GM12878 (cell line): ENCODE data around the gene MYRF. TPM values are rescaled to one million over a fixed set of nuclear protein-coding genes. Genes with fewer than 3 reads are reported as not detected.

Source experiments
- ATAC-seq: fragments of 200-7000 bp; cut with Tn5 transposase; 3 replicates; pipeline ENCODE4 v1.9.1; 2020; ENCODE audit warnings: mild to moderate bottlenecking, moderate library complexity
- BruUV-seq: library from RNA; stranded (reverse); fragments of 400-500 nt; replicated peaks from 2 replicates; lab custom pipeline; 2021; lab: Mats Ljungman, UMichigan
- CTCF ChIA-PET: fragments of 300-600 bp; sonication (Branson Sonifier 250); formaldehyde crosslinking; extraction: SDS; loops from one replicate; lab custom pipeline; 2021; ENCODE audit warnings: inconsistent platforms; lab: Yijun Ruan, JAX
- POLR2A ChIA-PET: fragments of 350-600 bp; formaldehyde crosslinking; extraction: SDS; loops from one replicate; lab custom pipeline; 2021; ENCODE audit warnings: inconsistent platforms; lab: Charles Lee
- RAD21 ChIA-PET: fragments of 300-600 bp; sonication (Branson Sonifier 250); formaldehyde crosslinking; loops from one replicate; lab custom pipeline; 2023; ENCODE audit warnings: antibody characterized with exemption; ENCODE audit not compliant: unreplicated experiment; lab: Charles Lee
- SMC1A ChIA-PET: fragments of 300-600 bp; sonication (Branson Sonifier 250); formaldehyde crosslinking; loops from one replicate; lab custom pipeline; 2023; ENCODE audit not compliant: unreplicated experiment, uncharacterized antibody; lab: Charles Lee
- DNase-seq: peaks from one replicate; pipeline ENCODE4 v3.0.0-alpha.2; 2011; ENCODE audit warnings: low read depth, low spot score
- FAIRE-seq: peaks from 3 replicates; lab custom pipeline; 2011; peaks lifted over from hg19 to GRCh38; lab: Jason Lieb, UNC
- H2AFZ ChIP-seq: 2 replicates; pipeline ENCODE4 v1.6.0; 2011; ENCODE audit warnings: low read depth, low read length, control low read depth; ENCODE audit not compliant: control insufficient read depth
- H3K27ac ChIP-seq: 2 replicates; pipeline ENCODE4 v1.5.1; 2011; ENCODE audit warnings: control low read depth; ENCODE audit not compliant: control insufficient read depth, insufficient read depth
- H3K27me3 ChIP-seq, 2 experiments: replicated peaks in 1 of 2; 2 replicates each; pipeline versions ENCODE4 v1.6.0 to v1.6.1; 2011; ENCODE audit warnings: low read length in 1 of 2; ENCODE audit not compliant: control insufficient read depth in 2 of 2, insufficient read depth in 2 of 2
- H3K36me3 ChIP-seq, 2 experiments: 2 replicates each; pipeline ENCODE4 v1.5.1; 2011; ENCODE audit warnings: low read length in 1 of 2; ENCODE audit not compliant: control insufficient read depth in 2 of 2, insufficient read depth in 2 of 2
- H3K4me1 ChIP-seq: 2 replicates; pipeline ENCODE4 v1.6.1; 2011; ENCODE audit warnings: mild to moderate bottlenecking, low read length, moderate library complexity, mixed read lengths; ENCODE audit not compliant: control insufficient read depth, insufficient read depth
- H3K4me2 ChIP-seq: 2 replicates; pipeline ENCODE4 v1.6.0; 2011; ENCODE audit warnings: control low read depth; ENCODE audit not compliant: control insufficient read depth, insufficient read depth
- H3K4me3 ChIP-seq: fragments of 200-600 bp; sonication (generic); 2 replicates; pipeline ENCODE4 v1.5.1; 2016
- H3K79me2 ChIP-seq: 2 replicates; pipeline ENCODE4 v1.6.0; 2011; ENCODE audit warnings: low read length; ENCODE audit not compliant: control insufficient read depth, insufficient read depth
- H3K9ac ChIP-seq: 2 replicates; pipeline ENCODE4 v1.8.0; 2011; ENCODE audit warnings: low read length, control low read depth, mixed read lengths; ENCODE audit not compliant: control insufficient read depth, insufficient read depth
- H3K9me3 ChIP-seq: replicated peaks from 3 replicates; pipeline ENCODE4 v1.5.1; 2011; ENCODE audit warnings: mild to moderate bottlenecking, low read length; ENCODE audit not compliant: control insufficient read depth, insufficient read depth
- H4K20me1 ChIP-seq: 2 replicates; pipeline ENCODE4 v1.6.0; 2011; ENCODE audit not compliant: control insufficient read depth, insufficient read depth
- BCL11A ChIP-seq: IDR thresholded peaks from 2 replicates; pipeline ENCODE4 v1.6.1; 2011; ENCODE audit warnings: low read depth, low read length
- ESRRA ChIP-seq: IDR thresholded peaks from 2 replicates; pipeline ENCODE4 v1.6.1; 2012; ENCODE audit warnings: mild to moderate bottlenecking, low read length, improper control_type of control experiment
- ETV6 ChIP-seq, 2 experiments: fragments of 450-650 bp in 1 of 2; IDR thresholded peaks in 1 of 2; conservative IDR thresholded peaks in 1 of 2; 2 replicates each; pipeline ENCODE4 v1.6.1; 2014; ENCODE audit warnings: antibody characterized with exemption in 1 of 2, borderline replicate concordance in 1 of 2, low read depth in 1 of 2, mild to moderate bottlenecking in 1 of 2, moderate library complexity in 1 of 2
- NBN ChIP-seq: fragments of 450-650 bp; IDR thresholded peaks from 2 replicates; pipeline ENCODE4 v1.6.1; 2016
- NR2C2 ChIP-seq: IDR thresholded peaks from 2 replicates; pipeline ENCODE4 v1.6.1; 2011; ENCODE audit warnings: borderline replicate concordance, low read depth; ENCODE audit not compliant: control insufficient read depth, insufficient read length
- NRF1 ChIP-seq: conservative IDR thresholded peaks from 2 replicates; pipeline ENCODE4 v1.6.1; 2011; ENCODE audit warnings: mild to moderate bottlenecking, low read depth, low read length, improper control_type of control experiment
- POU2F2 ChIP-seq: IDR thresholded peaks from 3 replicates; pipeline ENCODE4 v1.6.1; 2011; ENCODE audit warnings: low read depth, mild to moderate bottlenecking, low read length, borderline replicate concordance
- YY1 ChIP-seq: IDR thresholded peaks from 2 replicates; pipeline ENCODE4 v1.6.1; 2011; ENCODE audit warnings: low read depth, mild to moderate bottlenecking, low read length
- ZZZ3 ChIP-seq: IDR thresholded peaks from 2 replicates; pipeline ENCODE4 v1.6.1; 2011; ENCODE audit warnings: low read depth; ENCODE audit not compliant: control insufficient read depth, insufficient read length
- WGBS: methylation state at CpG from one replicate; pipeline ENCODE4 v1.1.6; 2016; ENCODE audit warnings: low lambda C conversion rate; ENCODE audit not compliant: insufficient replicate concordance, insufficient coverage; ENCODE audit errors: missing lambda C conversion rate; 5-methylcytosine and 5-hydroxymethylcytosine counted together
- in situ Hi-C: fragments of 300-500 bp; cut with MboI; formaldehyde crosslinking; loops from 9 replicates; pipeline ENCODE4 v1.14.3; 2018; ENCODE audit warnings: mixed read lengths
- intact Hi-C: fragments of 100-400 bp; cut with micrococcal nuclease; formaldehyde crosslinking; loops from one replicate; pipeline ENCODE4 v1.14.2; 2022; ENCODE audit not compliant: unreplicated experiment
- polyA plus RNA-seq, 11 experiments: library from polyadenylated mRNA; depleted of rRNA in 4 of 11; unstranded in 6 of 11; stranded (reverse) in 5 of 11; fragments of >200 nt; fragmentation: Nextera tagmentation in 4 of 11; fragmentation: Illumina TruSeq in 1 of 11; extraction: Ambion mirVana in 4 of 11; extraction: Trizol in 1 of 11; gene quantifications; 1 replicate in 1 of 11; 2 replicates in 10 of 11; pipeline versions ENCODE4 v1.2.1 to v1.2.3, GENCODE V29; 2011 to 2016; ENCODE audit warnings: inconsistent platforms in 2 of 11, missing spikeins in 2 of 11, low read depth in 1 of 11
- total RNA-seq, 4 experiments: library from RNA; depleted of rRNA in 3 of 4; stranded (reverse); fragments of >200 nt in 3 of 4; fragmentation: Illumina TruSeq in 1 of 4; extraction: Trizol in 1 of 4; gene quantifications; 2 replicates each; pipeline versions ENCODE4 v1.2.1 to v1.2.3, GENCODE V29; 2013 to 2021
- TF ChIP-seq, protein P1 (sequence below): fragments of 450-650 bp; IDR thresholded peaks from 2 replicates; pipeline ENCODE4 v1.6.1; 2016; ENCODE audit warnings: mild to moderate bottlenecking, moderate library complexity, borderline replicate concordance
- TF ChIP-seq, protein P2 (sequence below): fragments of 450-650 bp; formaldehyde crosslinking; IDR thresholded peaks from 2 replicates; pipeline ENCODE4 v1.4.0; 2020; ENCODE audit warnings: mild to moderate bottlenecking, moderate library complexity
- TF ChIP-seq, protein P3 (sequence below): fragments of 450-650 bp; IDR thresholded peaks from 2 replicates; pipeline ENCODE4 v1.6.1; 2018; ENCODE audit warnings: mild to moderate bottlenecking, low read depth, moderate library complexity; ENCODE audit not compliant: partially characterized antibody

MYRF gene
- total and polyA plus RNA-seq, 10 of the 15 experiments (the other 5 are each of a cell fraction or from before 2014, with no cell fraction given) = 0.27 to 15.6 (median 0.89) TPM

DNA sequence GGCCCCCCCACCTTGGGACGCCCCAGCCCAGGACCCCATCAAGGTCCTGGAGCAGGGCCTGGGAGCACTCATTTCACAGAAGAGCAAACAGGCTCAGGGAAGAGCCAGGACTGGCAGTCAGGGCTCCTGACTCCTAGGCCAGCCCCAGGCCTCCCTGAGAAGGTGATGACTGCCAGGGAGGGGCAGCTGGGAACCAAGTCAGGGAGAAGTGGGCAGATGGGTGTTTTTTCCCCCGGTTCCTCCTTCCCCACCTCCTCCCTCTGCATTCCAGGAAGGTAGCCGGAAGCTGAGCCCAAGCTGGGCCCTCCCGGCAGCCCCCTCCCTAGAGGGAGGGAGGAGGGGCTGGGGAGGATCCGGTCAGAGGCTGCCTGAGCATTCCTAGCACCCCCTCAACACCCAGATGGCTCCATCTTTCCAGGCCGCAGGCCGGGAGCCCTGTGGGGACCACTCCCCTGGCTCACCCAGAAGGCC, 19.6 kb downstream of the MYRF start (continued):
- TF ChIP-seq POU2F2 = no peak
- TF ChIP-seq, protein P1, sequence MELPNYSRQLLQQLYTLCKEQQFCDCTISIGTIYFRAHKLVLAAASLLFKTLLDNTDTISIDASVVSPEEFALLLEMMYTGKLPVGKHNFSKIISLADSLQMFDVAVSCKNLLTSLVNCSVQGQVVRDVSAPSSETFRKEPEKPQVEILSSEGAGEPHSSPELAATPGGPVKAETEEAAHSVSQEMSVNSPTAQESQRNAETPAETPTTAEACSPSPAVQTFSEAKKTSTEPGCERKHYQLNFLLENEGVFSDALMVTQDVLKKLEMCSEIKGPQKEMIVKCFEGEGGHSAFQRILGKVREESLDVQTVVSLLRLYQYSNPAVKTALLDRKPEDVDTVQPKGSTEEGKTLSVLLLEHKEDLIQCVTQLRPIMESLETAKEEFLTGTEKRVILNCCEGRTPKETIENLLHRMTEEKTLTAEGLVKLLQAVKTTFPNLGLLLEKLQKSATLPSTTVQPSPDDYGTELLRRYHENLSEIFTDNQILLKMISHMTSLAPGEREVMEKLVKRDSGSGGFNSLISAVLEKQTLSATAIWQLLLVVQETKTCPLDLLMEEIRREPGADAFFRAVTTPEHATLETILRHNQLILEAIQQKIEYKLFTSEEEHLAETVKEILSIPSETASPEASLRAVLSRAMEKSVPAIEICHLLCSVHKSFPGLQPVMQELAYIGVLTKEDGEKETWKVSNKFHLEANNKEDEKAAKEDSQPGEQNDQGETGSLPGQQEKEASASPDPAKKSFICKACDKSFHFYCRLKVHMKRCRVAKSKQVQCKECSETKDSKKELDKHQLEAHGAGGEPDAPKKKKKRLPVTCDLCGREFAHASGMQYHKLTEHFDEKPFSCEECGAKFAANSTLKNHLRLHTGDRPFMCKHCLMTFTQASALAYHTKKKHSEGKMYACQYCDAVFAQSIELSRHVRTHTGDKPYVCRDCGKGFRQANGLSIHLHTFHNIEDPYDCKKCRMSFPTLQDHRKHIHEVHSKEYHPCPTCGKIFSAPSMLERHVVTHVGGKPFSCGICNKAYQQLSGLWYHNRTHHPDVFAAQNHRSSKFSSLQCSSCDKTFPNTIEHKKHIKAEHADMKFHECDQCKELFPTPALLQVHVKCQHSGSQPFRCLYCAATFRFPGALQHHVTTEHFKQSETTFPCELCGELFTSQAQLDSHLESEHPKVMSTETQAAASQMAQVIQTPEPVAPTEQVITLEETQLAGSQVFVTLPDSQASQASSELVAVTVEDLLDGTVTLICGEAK = no peak
- no peak for TF ChIP-seq ETV6 (conservative IDR thresholded peaks at IDR 0.05 in 1 of 2, IDR thresholded peaks at IDR 0.05 in 1 of 2; ENCODE audit: borderline replicate concordance in 1 of 2, low read depth in 1 of 2)
- TF ChIP-seq BCL11A = no peak
- TF ChIP-seq NRF1 = no peak
- TF ChIP-seq YY1 = no peak

DNA sequence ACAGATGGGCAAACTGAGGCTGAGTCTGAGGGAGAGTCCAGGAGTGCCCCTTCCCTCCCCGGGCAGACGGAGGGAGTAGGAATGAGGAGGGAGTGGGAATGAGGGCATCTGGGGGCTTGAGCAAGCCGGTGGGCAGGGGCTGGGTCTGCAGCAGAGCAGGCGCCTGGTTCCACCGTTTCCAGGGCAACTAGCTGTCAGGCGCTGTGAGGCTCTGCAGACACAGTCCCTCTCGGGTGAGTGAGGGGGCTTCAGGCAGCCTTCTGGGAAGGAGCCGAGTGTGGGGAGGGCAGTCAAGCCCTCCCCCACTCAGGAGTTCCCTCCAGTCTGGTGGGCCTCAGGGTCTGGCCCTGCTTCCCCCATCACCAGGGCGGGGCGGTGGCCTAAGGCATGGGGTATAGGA, 20.9 kb downstream of the MYRF start:
- FAIRE-seq = no peak
- no peaks in the 10 kb centered on the region for H3K79me2 ChIP-seq
- H3K27me3 ChIP-seq = no peaks in the 10 kb centered on the region
- in situ Hi-C loops = no loop called here
- no peak overlapping the region for H3K27ac ChIP-seq
- TSS peak; percentile 44 for BruUV-seq
- SMC1A ChIA-PET = no interaction called here
- H3K9me3 ChIP-seq = no peaks in the 10 kb centered on the region
- CTCF ChIA-PET = no interaction called here
- H3K4me3 ChIP-seq = no peak overlapping the region
- H4K20me1 ChIP-seq = no peaks in the 10 kb centered on the region
- no peak overlapping the region for H2AFZ ChIP-seq
- no peak for DNase-seq
- intact Hi-C loops = no loop called here
- no peaks in the 10 kb centered on the region; the same call in 1 of the 2 replicates for H3K4me1 ChIP-seq
- no peaks in the 10 kb centered on the region for H3K36me3 ChIP-seq
- no peak for ATAC-seq
- 61% methylated on average over 9 of the region's 10 CpGs for WGBS
- RAD21 ChIA-PET = no interaction called here
- POLR2A ChIA-PET = no interaction called here
- no peak overlapping the region for H3K4me2 ChIP-seq
- no peak overlapping the region for H3K9ac ChIP-seq
- TF ChIP-seq ESRRA (no peak), NR2C2 (no peak), ZZZ3 (no peak), NBN (no peak)
- TF ChIP-seq, protein P2, sequence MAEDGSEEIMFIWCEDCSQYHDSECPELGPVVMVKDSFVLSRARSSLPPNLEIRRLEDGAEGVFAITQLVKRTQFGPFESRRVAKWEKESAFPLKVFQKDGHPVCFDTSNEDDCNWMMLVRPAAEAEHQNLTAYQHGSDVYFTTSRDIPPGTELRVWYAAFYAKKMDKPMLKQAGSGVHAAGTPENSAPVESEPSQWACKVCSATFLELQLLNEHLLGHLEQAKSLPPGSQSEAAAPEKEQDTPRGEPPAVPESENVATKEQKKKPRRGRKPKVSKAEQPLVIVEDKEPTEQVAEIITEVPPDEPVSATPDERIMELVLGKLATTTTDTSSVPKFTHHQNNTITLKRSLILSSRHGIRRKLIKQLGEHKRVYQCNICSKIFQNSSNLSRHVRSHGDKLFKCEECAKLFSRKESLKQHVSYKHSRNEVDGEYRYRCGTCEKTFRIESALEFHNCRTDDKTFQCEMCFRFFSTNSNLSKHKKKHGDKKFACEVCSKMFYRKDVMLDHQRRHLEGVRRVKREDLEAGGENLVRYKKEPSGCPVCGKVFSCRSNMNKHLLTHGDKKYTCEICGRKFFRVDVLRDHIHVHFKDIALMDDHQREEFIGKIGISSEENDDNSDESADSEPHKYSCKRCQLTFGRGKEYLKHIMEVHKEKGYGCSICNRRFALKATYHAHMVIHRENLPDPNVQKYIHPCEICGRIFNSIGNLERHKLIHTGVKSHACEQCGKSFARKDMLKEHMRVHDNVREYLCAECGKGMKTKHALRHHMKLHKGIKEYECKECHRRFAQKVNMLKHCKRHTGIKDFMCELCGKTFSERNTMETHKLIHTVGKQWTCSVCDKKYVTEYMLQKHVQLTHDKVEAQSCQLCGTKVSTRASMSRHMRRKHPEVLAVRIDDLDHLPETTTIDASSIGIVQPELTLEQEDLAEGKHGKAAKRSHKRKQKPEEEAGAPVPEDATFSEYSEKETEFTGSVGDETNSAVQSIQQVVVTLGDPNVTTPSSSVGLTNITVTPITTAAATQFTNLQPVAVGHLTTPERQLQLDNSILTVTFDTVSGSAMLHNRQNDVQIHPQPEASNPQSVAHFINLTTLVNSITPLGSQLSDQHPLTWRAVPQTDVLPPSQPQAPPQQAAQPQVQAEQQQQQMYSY (CRISPR knock-in tag) = no peak
- TF ChIP-seq, protein P3, sequence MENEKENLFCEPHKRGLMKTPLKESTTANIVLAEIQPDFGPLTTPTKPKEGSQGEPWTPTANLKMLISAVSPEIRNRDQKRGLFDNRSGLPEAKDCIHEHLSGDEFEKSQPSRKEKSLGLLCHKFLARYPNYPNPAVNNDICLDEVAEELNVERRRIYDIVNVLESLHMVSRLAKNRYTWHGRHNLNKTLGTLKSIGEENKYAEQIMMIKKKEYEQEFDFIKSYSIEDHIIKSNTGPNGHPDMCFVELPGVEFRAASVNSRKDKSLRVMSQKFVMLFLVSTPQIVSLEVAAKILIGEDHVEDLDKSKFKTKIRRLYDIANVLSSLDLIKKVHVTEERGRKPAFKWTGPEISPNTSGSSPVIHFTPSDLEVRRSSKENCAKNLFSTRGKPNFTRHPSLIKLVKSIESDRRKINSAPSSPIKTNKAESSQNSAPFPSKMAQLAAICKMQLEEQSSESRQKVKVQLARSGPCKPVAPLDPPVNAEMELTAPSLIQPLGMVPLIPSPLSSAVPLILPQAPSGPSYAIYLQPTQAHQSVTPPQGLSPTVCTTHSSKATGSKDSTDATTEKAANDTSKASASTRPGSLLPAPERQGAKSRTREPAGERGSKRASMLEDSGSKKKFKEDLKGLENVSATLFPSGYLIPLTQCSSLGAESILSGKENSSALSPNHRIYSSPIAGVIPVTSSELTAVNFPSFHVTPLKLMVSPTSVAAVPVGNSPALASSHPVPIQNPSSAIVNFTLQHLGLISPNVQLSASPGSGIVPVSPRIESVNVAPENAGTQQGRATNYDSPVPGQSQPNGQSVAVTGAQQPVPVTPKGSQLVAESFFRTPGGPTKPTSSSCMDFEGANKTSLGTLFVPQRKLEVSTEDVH = no peak
